Thymus (tissue), 11 donors: ENCODE results near the gene CHTF18. TPM values are rescaled to one million over a fixed set of nuclear protein-coding genes. Genes with fewer than 3 reads are reported as not detected.

Experiments used
- DNase-seq, 9 donors: peaks; one replicate each; pipeline ENCODE4 v3.0.0-alpha.2; 2013; ENCODE audit warnings: low spot score in 9 of 9, low read depth in 6 of 9, missing footprints in 1 of 9
- H3K27ac ChIP-seq, 2 donors: one replicate each; pipeline ENCODE4 v1.5.1; 2013; ENCODE audit warnings: control low read depth in 1 of 2, low read depth in 1 of 2, low read length in 1 of 2, mild to moderate bottlenecking in 1 of 2, moderate library complexity in 1 of 2
- H3K27me3 ChIP-seq, 2 donors: one replicate each; pipeline ENCODE4 v1.5.1; 2013; ENCODE audit warnings: low read length in 1 of 2; ENCODE audit not compliant: control insufficient read depth in 2 of 2, insufficient read depth in 1 of 2
- H3K36me3 ChIP-seq, 2 donors: one replicate each; pipeline ENCODE4 v1.5.1; 2013; ENCODE audit warnings: low read length in 1 of 2, mild to moderate bottlenecking in 1 of 2, moderate library complexity in 1 of 2; ENCODE audit not compliant: control insufficient read depth in 2 of 2, insufficient read depth in 2 of 2
- H3K4me1 ChIP-seq, 2 donors: one replicate each; pipeline ENCODE4 v1.5.1; 2013; ENCODE audit warnings: low read length in 2 of 2; ENCODE audit not compliant: control insufficient read depth in 2 of 2, insufficient read depth in 2 of 2
- H3K4me3 ChIP-seq, 2 donors: one replicate each; pipeline ENCODE4 v1.5.1; 2013; ENCODE audit warnings: low read length in 2 of 2, control low read depth in 1 of 2, mild to moderate bottlenecking in 1 of 2
- H3K9me3 ChIP-seq, 2 donors: one replicate each; pipeline ENCODE4 v1.5.1; 2013; ENCODE audit warnings: low read length in 1 of 2, mild to moderate bottlenecking in 1 of 2; ENCODE audit not compliant: control insufficient read depth in 2 of 2, insufficient read depth in 1 of 2
- WGBS: extraction: QIAGEN DNeasy Blood & Tissue Kit; methylation state at CpG from one replicate; pipeline ENCODE4 v1.1.7; 2013; 5-methylcytosine and 5-hydroxymethylcytosine counted together
- polyA plus RNA-seq: library from polyadenylated mRNA; stranded (reverse); fragments of 200-250 nt; gene quantifications from one replicate; pipeline ENCODE4 v1.2.3, GENCODE V29; 2013
- total RNA-seq: library from RNA; stranded (reverse); fragments of 120-200 nt; gene quantifications from one replicate; pipeline ENCODE4 v1.2.4, GENCODE V29; 2013
- donor health status: healthy.

The CHTF18 gene
- total and polyA plus RNA-seq, 2 donors, result 20.4 to 38.8 TPM

GRCh38 chr16:785563-786535 lies 2.6 kb upstream of the CHTF18 start:
- Histone ChIP-seq H3K36me3 (peaks cover 18 to 27% of the 10 kb centered on the region in 2 donors), H3K4me3 (no peak overlapping the region), H3K27me3 (peaks cover 0 to 11% of the 10 kb centered on the region in 2 donors), H3K9me3 (peaks cover 0 to 6% of the 10 kb centered on the region in 2 donors), H3K27ac (no peak overlapping the region), H3K4me1 (peaks cover 15 to 18% of the 10 kb centered on the region in 2 donors)
- 75% methylated on average over 58 of the region's 58 CpGs for WGBS
- DNase-seq, result peak in 4 of 9 donors; percentile 24 to 62 (median 52)

DNA sequence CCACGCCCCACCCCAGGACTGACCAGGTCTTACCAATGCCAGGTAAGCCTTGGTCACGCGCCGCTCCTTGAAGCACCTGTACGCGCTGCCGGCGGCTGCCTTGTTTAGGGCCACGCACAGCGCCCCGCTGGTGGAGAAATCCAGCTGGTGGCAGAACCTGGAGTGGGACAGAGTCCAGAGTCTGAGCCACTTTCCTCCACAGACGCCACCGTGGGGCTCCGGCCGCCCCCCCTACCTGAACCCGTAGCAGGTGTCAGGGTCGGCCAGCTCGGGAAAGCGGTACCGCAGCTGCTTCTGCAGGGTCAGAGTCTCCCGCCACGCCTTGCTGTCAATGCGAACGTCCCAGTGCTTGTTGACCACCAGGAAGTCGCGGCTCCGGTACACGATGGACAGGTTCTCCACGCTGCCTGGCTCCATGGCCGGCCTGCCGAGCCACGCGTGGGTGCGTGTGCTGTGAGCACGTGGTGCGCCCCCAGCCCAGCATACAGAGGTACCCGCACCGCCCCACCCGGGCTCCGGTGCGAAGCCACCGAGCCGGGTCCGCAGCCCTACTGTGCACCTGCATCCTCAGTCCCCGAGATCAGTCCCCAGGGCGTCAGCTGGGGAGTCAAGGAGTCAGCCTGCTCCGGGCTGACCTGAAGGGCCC lies 976 bp upstream of the CHTF18 start:
- peaks cover 0 to 6% of the 10 kb centered on the region in 2 donors for H3K9me3 ChIP-seq
- WGBS, result 51% methylated on average over 47 of the region's 47 CpGs
- H3K4me1 ChIP-seq, result peaks cover 15 to 18% of the 10 kb centered on the region in 2 donors
- no peak overlapping the region for H3K27ac ChIP-seq
- no peak for DNase-seq
- H3K27me3 ChIP-seq, result peaks cover 0 to 3% of the 10 kb centered on the region in 2 donors
- peaks cover 28 to 38% of the 10 kb centered on the region in 2 donors for H3K36me3 ChIP-seq
- peak overlapping the region; percentile 76 to 95 for H3K4me3 ChIP-seq

GRCh38 chr16:787978-788398 lies 432 bp upstream of the CHTF18 start, which contains the start of gene RPUSD1:
Gene RPUSD1 (minus strand): TSS chr16:788381. CDS start chr16:787737, 644 bp downstream.
- Histone ChIP-seq H3K4me3 (peak within 1 kb of the TSS; percentile 76 to 95), H3K4me1 (peaks cover 15 to 18% of the 10 kb centered on the region in 2 donors), H3K9me3 (peaks cover 0 to 6% of the 10 kb centered on the region in 2 donors), H3K27ac (peak within 1 kb of the TSS in 1 of 2 donors; percentile 74), H3K36me3 (peaks cover 28 to 44% of the 10 kb centered on the region in 2 donors), H3K27me3 (peaks cover 0 to 3% of the 10 kb centered on the region in 2 donors)
- no peak for DNase-seq
- WGBS, result under 1% methylated on average over 45 of the region's 45 CpGs

DNA sequence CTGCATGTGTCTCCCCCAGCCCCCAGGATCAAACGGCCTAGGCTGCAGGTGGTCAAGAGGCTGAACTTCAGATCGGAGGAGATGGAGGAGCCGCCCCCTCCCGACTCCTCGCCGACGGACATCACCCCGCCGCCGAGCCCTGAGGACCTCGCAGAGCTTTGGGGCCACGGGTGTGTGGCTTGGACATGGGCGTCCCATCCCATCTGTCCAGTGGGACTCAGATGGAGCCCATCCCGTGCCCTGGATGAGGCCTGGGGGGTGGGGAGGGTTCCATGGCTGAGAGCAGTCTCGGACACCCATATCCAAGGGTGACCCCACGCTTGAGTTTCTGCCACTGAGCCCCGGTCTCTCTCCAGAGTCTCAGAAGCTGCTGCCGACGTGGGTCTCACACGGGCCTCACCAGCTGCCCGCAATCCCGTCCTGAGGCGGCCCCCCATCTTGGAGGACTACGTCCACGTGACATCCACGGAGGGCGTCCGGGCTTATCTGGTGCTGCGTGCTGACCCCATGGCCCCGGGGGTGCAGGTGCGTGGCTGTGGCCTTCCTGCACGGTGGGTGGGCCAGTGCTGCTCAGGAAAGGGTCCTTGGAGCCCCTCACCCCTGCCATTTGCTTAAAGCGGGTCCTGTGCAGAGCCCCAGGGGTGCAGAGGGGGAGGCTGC lies 901 bp downstream of the CHTF18 start:
- WGBS, result 88% methylated on average over 33 of the region's 33 CpGs
- Histone ChIP-seq H3K36me3 (peaks cover 33 to 55% of the 10 kb centered on the region in 2 donors), H3K4me3 (peak overlapping the region; percentile 68 to 95), H3K27ac (no peak overlapping the region), H3K9me3 (peaks cover 0 to 6% of the 10 kb centered on the region in 2 donors), H3K4me1 (peaks cover 15 to 18% of the 10 kb centered on the region in 2 donors), H3K27me3 (no peaks in the 10 kb centered on the region)
- DNase-seq, result no peak

- Histone ChIP-seq H3K36me3 (peaks cover 30 to 57% of the 10 kb centered on the region in 2 donors), H3K27me3 (no peaks in the 10 kb centered on the region), H3K9me3 (peaks cover 0 to 6% of the 10 kb centered on the region in 2 donors), H3K4me3 (no peak overlapping the region), H3K4me1 (peaks cover 15 to 18% of the 10 kb centered on the region in 2 donors), H3K27ac (no peak overlapping the region)
- WGBS, result 98% methylated on average over 17 of the region's 17 CpGs
- DNase-seq, result no peak
These were observed 1.7 kb downstream of the CHTF18 start for GRCh38 chr16:790086-790485.

GRCh38 chr16:791131-791530 lies 2.7 kb downstream of the CHTF18 start:
- Histone ChIP-seq H3K4me3 (no peak overlapping the region), H3K9me3 (peaks cover 0 to 6% of the 10 kb centered on the region in 2 donors), H3K27ac (no peak overlapping the region), H3K36me3 (peaks cover 25 to 48% of the 10 kb centered on the region in 2 donors), H3K4me1 (peaks cover 15 to 18% of the 10 kb centered on the region in 2 donors), H3K27me3 (no peaks in the 10 kb centered on the region)
- 99% methylated on average over 23 of the region's 23 CpGs for WGBS
- DNase-seq, result no peak

DNA sequence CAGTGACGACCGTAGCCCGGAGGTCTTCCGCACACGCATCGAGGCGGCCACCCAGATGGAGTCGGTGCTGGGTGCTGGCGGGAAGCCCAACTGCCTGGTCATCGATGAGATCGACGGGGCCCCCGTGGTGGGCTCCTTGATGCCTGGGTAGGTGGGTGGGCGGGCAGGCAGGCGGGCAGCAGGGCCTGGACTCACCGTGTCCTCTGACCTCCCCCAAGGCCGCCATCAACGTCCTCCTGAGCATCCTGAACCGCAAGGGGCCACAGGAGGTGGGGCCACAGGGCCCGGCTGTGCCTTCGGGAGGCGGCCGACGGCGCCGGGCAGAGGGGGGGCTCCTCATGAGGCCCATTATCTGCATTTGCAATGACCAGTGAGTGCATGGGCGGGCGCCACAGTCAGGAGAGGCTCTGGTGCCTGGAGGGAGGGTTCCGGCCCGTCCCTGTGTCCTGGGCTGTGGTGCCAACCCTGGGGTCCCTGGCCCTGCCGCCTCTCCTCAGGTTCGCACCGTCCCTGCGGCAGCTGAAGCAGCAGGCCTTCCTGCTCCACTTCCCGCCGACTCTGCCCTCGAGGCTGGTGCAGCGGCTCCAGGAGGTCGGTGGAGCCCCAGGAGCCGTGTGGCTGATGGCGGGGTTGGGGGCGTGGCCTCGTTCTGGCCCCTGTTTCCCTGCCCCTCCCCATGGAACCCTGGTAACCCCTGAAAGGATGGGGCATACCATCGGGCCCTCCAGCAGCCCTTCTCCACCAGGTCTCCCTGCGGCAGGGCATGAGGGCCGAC lies 4.0 kb downstream of the CHTF18 start:
- H3K9me3 ChIP-seq, result peaks cover 0 to 6% of the 10 kb centered on the region in 2 donors
- peaks cover 11 to 13% of the 10 kb centered on the region in 2 donors for H3K4me1 ChIP-seq
- no peaks in the 10 kb centered on the region for H3K27me3 ChIP-seq
- DNase-seq, result no peak
- peaks cover 24 to 46% of the 10 kb centered on the region in 2 donors for H3K36me3 ChIP-seq
- H3K27ac ChIP-seq, result no peak overlapping the region
- H3K4me3 ChIP-seq, result no peak overlapping the region
- WGBS, result 97% methylated on average over 46 of the region's 46 CpGs

GRCh38 chr16:793414-793813 lies 5.0 kb downstream of the CHTF18 start:
- peaks cover 9 to 10% of the 10 kb centered on the region in 2 donors for H3K4me1 ChIP-seq
- 97% methylated on average over 8 of the region's 8 CpGs for WGBS
- H3K9me3 ChIP-seq, result peaks cover 3 to 6% of the 10 kb centered on the region in 2 donors
- H3K4me3 ChIP-seq, result no peak overlapping the region
- no peak overlapping the region for H3K27ac ChIP-seq
- H3K27me3 ChIP-seq, result peaks cover 0 to under 1% of the 10 kb centered on the region in 2 donors
- no peak for DNase-seq
- peaks cover 24 to 52% of the 10 kb centered on the region in 2 donors for H3K36me3 ChIP-seq
